Transverse colon (tissue), 4 donors: ENCODE measurements around the gene CRTAP. TPM values are rescaled to one million over a fixed set of nuclear protein-coding genes. Genes with fewer than 3 reads are reported as not detected.

Experiments used
- DNase-seq: peaks from one replicate; pipeline ENCODE4 v3.0.0-alpha.2; 2019
- H3K27ac ChIP-seq, 4 donors: fragments of 200-600 bp; sonication (generic); 2 replicates each; pipeline ENCODE4 v1.5.1; 2016 to 2018; ENCODE audit warnings: inconsistent platforms in 4 of 4
- H3K27me3 ChIP-seq: fragments of 200-600 bp; sonication (generic); 2 replicates; pipeline ENCODE4 v1.5.1; 2017; ENCODE audit warnings: inconsistent platforms
- H3K36me3 ChIP-seq, 4 donors: fragments of 200-600 bp; sonication (generic); 2 replicates each; pipeline ENCODE4 v1.5.1; 2017 to 2019; ENCODE audit warnings: inconsistent platforms in 4 of 4
- H3K4me1 ChIP-seq, 4 donors: fragments of 200-600 bp; sonication (generic); 2 replicates each; pipeline ENCODE4 v1.5.1; 2017 to 2020; ENCODE audit warnings: inconsistent platforms in 4 of 4
- H3K4me3 ChIP-seq, 4 donors: fragments of 200-600 bp; sonication (generic); 1 replicate in 1 of 4; 2 replicates in 3 of 4; pipeline versions ENCODE4 v1.5.1 to v1.6.1; 2017 to 2019; ENCODE audit warnings: inconsistent platforms in 4 of 4
- H3K9me3 ChIP-seq, 2 donors: fragments of 200-600 bp; sonication (generic); 2 replicates each; pipeline ENCODE4 v1.5.1; 2017 to 2019; ENCODE audit warnings: inconsistent platforms in 2 of 2
- CTCF ChIP-seq, 5 experiments: fragments of 200-600 bp in 3 of 5; fragments of 450-650 bp in 2 of 5; sonication (generic) in 3 of 5; IDR thresholded peaks; 1 replicate in 2 of 5; 2 replicates in 3 of 5; pipeline ENCODE4 v1.5.1; 2016 to 2017; ENCODE audit warnings: antibody characterized with exemption in 5 of 5, inconsistent platforms in 3 of 5, mild to moderate bottlenecking in 2 of 5, moderate library complexity in 1 of 5
- EP300 ChIP-seq: sonication (generic); formaldehyde crosslinking; IDR thresholded peaks from one replicate; pipeline ENCODE4 v1.6.1; 2017; ENCODE audit warnings: antibody characterized with exemption, low read depth
- POLR2A ChIP-seq: fragments of 450-650 bp; IDR thresholded peaks from one replicate; pipeline ENCODE4 v1.6.1; 2016; ENCODE audit warnings: antibody characterized with exemption, mild to moderate bottlenecking, moderate library complexity
- POLR2AphosphoS5 ChIP-seq, 3 donors: sonication (generic); formaldehyde crosslinking; IDR thresholded peaks; one replicate each; pipeline ENCODE4 v1.6.1; 2016; ENCODE audit warnings: antibody characterized with exemption in 3 of 3
- WGBS, 2 donors: methylation state at CpG; one replicate each; pipeline ENCODE4 v1.1.5; 2018; ENCODE audit warnings: low coverage in 1 of 2; 5-methylcytosine and 5-hydroxymethylcytosine counted together
- in situ Hi-C, 4 donors: fragments of 200-750 bp; cut with MboI; loops; one replicate each; pipeline versions ENCODE4 v1.15.0 to v1.15.1; 2017; ENCODE audit warnings: low sequenced_read_pairs in 3 of 4, low pct_ligation_motif_present in 1 of 4, low pct_unique_long_range_greater_than_20kb in 1 of 4
- intact Hi-C: fragments of 100-400 bp; cut with DNase I; formaldehyde crosslinking; loops from one replicate; pipeline ENCODE4 v1.15.1; 2023; ENCODE audit warnings: low total_unique reads
- total RNA-seq, 4 donors: library from RNA; depleted of rRNA; stranded (reverse); fragments of >200 nt; gene quantifications; one replicate each; pipeline ENCODE4 v1.1.0, GENCODE V29; 2016

Gene CRTAP
- total RNA-seq, 4 donors from 2014 or later = 71.1 to 138 (median 88.8) TPM

GRCh38 chr3:33152363-33153360 is 38.8 kb downstream of the CRTAP start:
- WGBS, 2 donors = 90% methylated on average over 10 to 19 of the region's 19 CpGs
- TF ChIP-seq POLR2A (no peak), POLR2AphosphoS5 (IDR thresholded peaks at IDR 0.05) (no peak), EP300 (no peak), CTCF (IDR thresholded peaks at IDR 0.05) (no peak)
- in situ Hi-C loops (no loop called here), intact Hi-C loops (no loop called here)
- no peaks in the 10 kb centered on the region for H3K27me3 ChIP-seq
- H3K36me3 ChIP-seq = no peaks in the 10 kb centered on the region
- H3K4me1 ChIP-seq = no peaks in the 10 kb centered on the region
- no peaks in the 10 kb centered on the region for H3K9me3 ChIP-seq
- no peak overlapping the region for H3K27ac ChIP-seq
- no peak for DNase-seq
- no peak overlapping the region for H3K4me3 ChIP-seq

DNA sequence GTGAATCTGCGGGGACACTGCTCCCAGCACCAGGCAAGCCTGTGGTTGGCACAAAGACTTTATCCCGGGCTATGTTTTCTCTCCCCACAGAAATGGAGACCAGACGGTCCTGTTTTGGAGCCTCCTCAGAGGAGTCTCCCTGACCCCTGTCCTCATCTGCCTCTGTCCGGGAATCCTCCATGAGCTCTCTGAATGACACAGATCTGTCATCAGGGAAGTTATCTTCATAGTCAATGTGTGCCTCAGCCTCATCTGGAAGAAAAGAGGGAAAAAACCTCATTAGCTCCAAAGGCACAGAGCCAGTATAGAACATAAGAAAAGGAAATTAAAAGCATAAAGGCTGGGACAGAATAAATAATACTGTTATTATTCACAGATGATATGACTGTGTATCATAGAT is 40.0 kb downstream of the CRTAP start:
- 83 to 93% methylated on average over 4 of the region's 4 CpGs for WGBS, 2 donors
- Histone ChIP-seq H3K27ac (no peak overlapping the region), H3K9me3 (no peaks in the 10 kb centered on the region), H3K36me3 (no peaks in the 10 kb centered on the region), H3K4me3 (no peak overlapping the region), H3K27me3 (no peaks in the 10 kb centered on the region), H3K4me1 (no peaks in the 10 kb centered on the region)
- intact Hi-C loops (no loop called here), in situ Hi-C loops (no loop called here)
- DNase-seq = no peak
- TF ChIP-seq POLR2AphosphoS5 (IDR thresholded peaks at IDR 0.05) = no peak
- no peak for TF ChIP-seq CTCF (IDR thresholded peaks at IDR 0.05)
- no peak for TF ChIP-seq EP300
- no peak for TF ChIP-seq POLR2A

GRCh38 chr3:33155301-33155700 is 41.5 kb downstream of the CRTAP start:
- no peak overlapping the region for H3K27ac ChIP-seq
- in situ Hi-C loops = no loop called here
- intact Hi-C loops = no loop called here

More at GRCh38 chr3:33155301-33155700, 41.5 kb downstream of the CRTAP start:
- Histone ChIP-seq H3K36me3 (no peaks in the 10 kb centered on the region), H3K27me3 (no peaks in the 10 kb centered on the region), H3K4me3 (no peak overlapping the region), H3K4me1 (no peaks in the 10 kb centered on the region), H3K9me3 (no peaks in the 10 kb centered on the region)
- DNase-seq = no peak
- WGBS, 2 donors = 59 to 73% methylated on average over 3 of the region's 3 CpGs
- TF ChIP-seq CTCF (IDR thresholded peaks at IDR 0.05) = no peak
- no peak for TF ChIP-seq POLR2A
- TF ChIP-seq EP300 = no peak
- no peak for TF ChIP-seq POLR2AphosphoS5 (IDR thresholded peaks at IDR 0.05)
